Measurements from ENCODE around the gene TMEM205.
A peak's percentile ranks its signal among the peaks of the same experiment; 100 is the strongest.

The TMEM205 gene

GRCh38 chr19:11306337-11306736 lies 39.7 kb downstream of the TMEM205 start:
- no peak overlapping the region for H3K4me3 ChIP-seq
- peaks cover 0 to 17% of the 10 kb centered on the region in 2 donors for H3K27me3 ChIP-seq
- H3K27ac ChIP-seq, result no peak overlapping the region
- intact Hi-C loops (cut with DNase I; ENCODE audit: low total_unique reads), result no loop called here
- no peak for DNase-seq
- no peaks in the 10 kb centered on the region for H3K9me3 ChIP-seq
- TF ChIP-seq CTCF (IDR thresholded peaks at IDR 0.05), result no peak
- H3K4me1 ChIP-seq, result no peaks in the 10 kb centered on the region
- H3K36me3 ChIP-seq, result no peaks in the 10 kb centered on the region

- H3K4me1 ChIP-seq, result no peaks in the 10 kb centered on the region
- TF ChIP-seq CTCF (IDR thresholded peaks at IDR 0.05), result no peak
- no peak for DNase-seq
- H3K9me3 ChIP-seq, result no peaks in the 10 kb centered on the region
- no peaks in the 10 kb centered on the region for H3K36me3 ChIP-seq
- no peak overlapping the region for H3K27ac ChIP-seq
- intact Hi-C loops (cut with DNase I; ENCODE audit: low total_unique reads), result no loop called here
- H3K27me3 ChIP-seq, result peaks cover 0 to 16% of the 10 kb centered on the region in 2 donors
- no peak overlapping the region for H3K4me3 ChIP-seq
Measured at GRCh38 chr19:11304936-11305335, 41.1 kb downstream of the TMEM205 start.

- no peak for DNase-seq
- Histone ChIP-seq H3K4me1 (peaks cover 0 to 12% (median 6%) of the 10 kb centered on the region in 4 donors), H3K27me3 (peaks cover 0 to 4% of the 10 kb centered on the region in 2 donors), H3K36me3 (no peaks in the 10 kb centered on the region), H3K9me3 (no peaks in the 10 kb centered on the region), H3K4me3 (no peak overlapping the region), H3K27ac (no peak overlapping the region)
- intact Hi-C loops (cut with DNase I; ENCODE audit: low total_unique reads), result no loop called here
- no peak for TF ChIP-seq CTCF (IDR thresholded peaks at IDR 0.05)
Measured at GRCh38 chr19:11300811-11301120, 45.3 kb downstream of the TMEM205 start.

- no peak overlapping the region for H3K4me3 ChIP-seq
- no peak for DNase-seq
- intact Hi-C loops (cut with DNase I; ENCODE audit: low total_unique reads), result loop anchor here (10.0 kb wide), 1 partner anchor 75 kb away; the partner anchor contains the start of gene SWSAP1
- H3K9me3 ChIP-seq, result no peaks in the 10 kb centered on the region
- no peak for TF ChIP-seq CTCF (IDR thresholded peaks at IDR 0.05)
- no peaks in the 10 kb centered on the region for H3K36me3 ChIP-seq
- peaks cover 0 to 14% (median 6%) of the 10 kb centered on the region in 4 donors for H3K4me1 ChIP-seq
- no peak overlapping the region for H3K27ac ChIP-seq
- peaks cover 0 to 4% of the 10 kb centered on the region in 2 donors for H3K27me3 ChIP-seq
Measured at GRCh38 chr19:11299946-11300810, 45.9 kb downstream of the TMEM205 start.

GRCh38 chr19:11296264-11296663 lies 49.8 kb downstream of the TMEM205 start:
- intact Hi-C loops (cut with DNase I; ENCODE audit: low total_unique reads), result loop anchor here (10.0 kb wide), 1 partner anchor 79 kb away; the partner anchor contains the start of gene SWSAP1
- Histone ChIP-seq H3K27me3 (no peaks in the 10 kb centered on the region), H3K4me3 (no peak overlapping the region), H3K4me1 (peaks cover 0 to 25% (median 12%) of the 10 kb centered on the region in 4 donors), H3K27ac (peak overlapping the region; percentile 56 to 61), H3K9me3 (no peaks in the 10 kb centered on the region), H3K36me3 (no peaks in the 10 kb centered on the region)
- peak; percentile 59 to 73 for DNase-seq
- no peak for TF ChIP-seq CTCF (IDR thresholded peaks at IDR 0.05)

Measured in tibial artery (tissue), 4 donors.